DLD1 (cell line): ENCODE measurements around the gene RAB8B.
"Not testable (repeated sequence)": the region's sequence is repeated elsewhere in the genome, so short reads cannot be mapped to it uniquely, and the experiment has no call there.

Source experiments
- in situ Hi-C: cut with HindIII; loops from 2 replicates; pipeline ENCODE4 v1.10.0; 2017; ENCODE audit warnings: low sequenced_read_pairs

The RAB8B gene

GRCh38 chr15:63203451-63204090 lies 14.2 kb downstream of the RAB8B start:
- in situ Hi-C loops = no loop called here

GRCh38 chr15:63206079-63206478 lies 16.7 kb downstream of the RAB8B start:
- in situ Hi-C loops = no loop called here

GRCh38 chr15:63208824-63209223 lies 19.4 kb downstream of the RAB8B start:
- in situ Hi-C loops = not testable (repeated sequence)

GRCh38 chr15:63210151-63211091 lies 21.0 kb downstream of the RAB8B start:
- in situ Hi-C loops = no loop called here

- in situ Hi-C loops = no loop called here
Observed at GRCh38 chr15:63211092-63211490, 21.7 kb downstream of the RAB8B start.

- in situ Hi-C loops = no loop called here
Observed at GRCh38 chr15:63211549-63211948, 22.1 kb downstream of the RAB8B start.

GRCh38 chr15:63212050-63213004 lies 22.9 kb downstream of the RAB8B start:
- in situ Hi-C loops = no loop called here

- in situ Hi-C loops = no loop called here
Observed at GRCh38 chr15:63218100-63218808, 28.8 kb downstream of the RAB8B start.

GRCh38 chr15:63219196-63219710 lies 29.8 kb downstream of the RAB8B start:
- in situ Hi-C loops = no loop called here

GRCh38 chr15:63221346-63221745 lies 31.9 kb downstream of the RAB8B start:
- in situ Hi-C loops = no loop called here

- in situ Hi-C loops = no loop called here
Observed at GRCh38 chr15:63223463-63223862, 34.1 kb downstream of the RAB8B start.

- in situ Hi-C loops = no loop called here
Observed at GRCh38 chr15:63225381-63225780, 36.0 kb downstream of the RAB8B start.

- in situ Hi-C loops = no loop called here
Observed at GRCh38 chr15:63226155-63226883, 36.9 kb downstream of the RAB8B start.

- in situ Hi-C loops = no loop called here
Observed at GRCh38 chr15:63226966-63227401, 37.6 kb downstream of the RAB8B start.

- in situ Hi-C loops = no loop called here
Observed at GRCh38 chr15:63227689-63228088, 38.3 kb downstream of the RAB8B start.

- in situ Hi-C loops = no loop called here
Observed at GRCh38 chr15:63231206-63231605, 41.8 kb downstream of the RAB8B start.

GRCh38 chr15:63231706-63232105 lies 42.3 kb downstream of the RAB8B start:
- in situ Hi-C loops = no loop called here

- in situ Hi-C loops = no loop called here
Observed at GRCh38 chr15:63232405-63232804, 43.0 kb downstream of the RAB8B start.

GRCh38 chr15:63232943-63233342 lies 43.5 kb downstream of the RAB8B start:
- in situ Hi-C loops = no loop called here
